Measurements from ENCODE around the gene PRAMEF1.
"Not testable (repeated sequence)": the region's sequence is repeated elsewhere in the genome, so short reads cannot be mapped to it uniquely, and the experiment has no call there.

The PRAMEF1 gene, protein sequence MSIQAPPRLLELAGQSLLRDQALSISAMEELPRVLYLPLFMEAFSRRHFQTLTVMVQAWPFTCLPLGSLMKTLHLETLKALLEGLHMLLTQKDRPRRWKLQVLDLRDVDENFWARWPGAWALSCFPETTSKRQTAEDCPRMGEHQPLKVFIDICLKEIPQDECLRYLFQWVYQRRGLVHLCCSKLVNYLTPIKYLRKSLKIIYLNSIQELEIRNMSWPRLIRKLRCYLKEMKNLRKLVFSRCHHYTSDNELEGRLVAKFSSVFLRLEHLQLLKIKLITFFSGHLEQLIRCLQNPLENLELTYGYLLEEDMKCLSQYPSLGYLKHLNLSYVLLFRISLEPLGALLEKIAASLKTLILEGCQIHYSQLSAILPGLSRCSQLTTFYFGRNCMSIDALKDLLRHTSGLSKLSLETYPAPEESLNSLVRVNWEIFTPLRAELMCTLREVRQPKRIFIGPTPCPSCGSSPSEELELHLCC

DNA sequence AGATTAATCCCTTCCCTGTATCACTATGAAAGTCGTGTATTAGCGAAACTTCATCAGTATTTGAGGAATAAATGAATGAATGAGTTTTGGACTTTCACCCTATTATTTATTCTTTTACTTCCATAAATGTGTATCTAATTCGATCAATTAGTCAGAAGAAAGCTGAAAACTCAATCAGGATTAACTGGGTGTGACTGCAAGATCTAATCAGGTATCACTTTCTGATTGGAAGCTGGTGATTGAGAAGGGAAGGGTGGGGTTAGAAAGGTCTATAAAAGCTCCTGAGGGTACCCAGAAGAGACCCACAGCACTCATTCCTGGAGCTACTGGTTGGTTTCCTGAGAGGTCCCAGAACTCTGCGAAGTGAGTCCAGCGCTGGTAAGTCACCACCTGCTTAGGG lies at the start of gene PRAMEF1:
Gene PRAMEF1, plus strand, starts transcription at position 301 of the 400 bp plus-strand sequence. CDS start 1,831 bp downstream, outside the sequence.
- not testable (repeated sequence) for DNase-seq

DNA sequence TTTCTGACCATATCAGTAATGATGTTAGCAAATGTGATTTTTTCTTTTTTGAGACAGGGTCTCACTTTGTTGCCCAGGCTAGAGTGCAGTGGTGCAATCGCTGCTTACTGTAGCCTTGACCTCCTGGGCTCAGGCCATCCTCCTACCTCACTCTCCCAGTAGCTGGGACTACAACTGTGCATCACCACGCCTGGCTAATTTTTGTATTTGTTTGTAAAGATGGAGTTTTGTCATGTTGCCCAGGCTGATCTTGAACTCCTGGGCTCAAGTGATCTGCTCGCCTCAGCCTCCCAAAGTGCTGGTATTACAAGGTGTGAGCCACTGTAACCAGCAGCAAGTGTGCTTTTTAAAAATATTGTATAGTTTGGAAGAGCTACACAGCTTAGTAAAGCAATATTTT lies 49.3 kb upstream of the PRAMEF1 start:
- no peak for DNase-seq

DNA sequence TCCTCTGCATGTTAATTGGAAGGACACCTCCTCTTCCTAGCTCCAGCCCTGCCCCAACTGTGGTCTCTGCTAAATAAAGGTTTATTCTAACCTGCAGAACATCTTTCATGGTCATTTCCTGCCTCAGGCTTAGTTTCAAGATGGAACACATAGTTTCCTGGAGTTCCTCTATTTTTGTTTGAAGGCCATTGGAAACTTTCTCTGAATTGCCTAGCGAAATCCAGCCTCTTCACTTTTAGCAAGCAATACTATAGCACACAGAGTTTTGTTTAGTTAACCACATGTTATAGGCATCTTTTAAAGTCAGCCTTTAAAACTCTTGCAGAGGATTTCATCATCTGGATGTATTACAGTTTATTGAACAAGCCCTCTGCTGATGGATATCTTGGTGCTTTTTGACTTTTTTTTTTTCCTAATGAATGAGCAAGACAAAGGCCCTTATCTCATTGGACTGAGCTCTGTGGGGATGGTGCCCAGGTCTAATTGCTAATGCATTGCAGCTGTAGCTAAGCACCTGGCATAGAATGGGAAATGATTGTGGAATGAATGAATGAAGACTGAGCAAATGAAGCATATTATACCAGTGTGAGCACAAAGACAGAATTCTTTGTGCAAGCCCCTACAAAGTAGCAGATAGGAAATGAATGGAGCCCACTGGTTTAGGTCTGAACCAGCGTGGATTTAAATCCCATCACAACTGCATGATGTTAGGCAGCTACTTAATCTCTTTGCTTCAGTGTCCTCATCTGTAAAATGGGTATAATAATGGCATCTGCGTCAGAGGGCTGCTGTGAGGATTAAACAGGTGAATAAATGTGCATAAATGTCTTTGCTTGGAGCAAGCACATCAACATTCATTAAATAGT lies 45.8 kb upstream of the PRAMEF1 start:
- no peak for DNase-seq

DNA sequence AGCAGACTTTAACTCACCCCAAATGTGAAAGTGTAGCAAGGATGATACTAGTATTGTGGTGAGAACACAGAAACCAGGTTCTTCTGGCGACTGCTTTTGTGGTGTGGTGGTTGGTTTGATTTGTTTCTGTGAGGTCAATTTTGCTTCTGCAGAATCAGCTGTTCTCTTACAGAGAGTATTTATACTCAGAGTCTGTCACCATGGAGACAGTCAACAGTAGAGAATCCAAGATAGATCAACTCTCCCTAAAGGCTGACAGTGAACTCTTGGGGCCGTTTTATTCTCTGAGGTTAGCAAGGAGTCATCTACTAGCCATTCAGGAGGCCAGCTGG lies 45.2 kb upstream of the PRAMEF1 start, which contains the start of gene CFAP107:
Gene CFAP107, plus strand, starts transcription at position 209 of the 332 bp plus-strand sequence. CDS start 231 bp downstream, outside the sequence.
- no peak for DNase-seq

DNA sequence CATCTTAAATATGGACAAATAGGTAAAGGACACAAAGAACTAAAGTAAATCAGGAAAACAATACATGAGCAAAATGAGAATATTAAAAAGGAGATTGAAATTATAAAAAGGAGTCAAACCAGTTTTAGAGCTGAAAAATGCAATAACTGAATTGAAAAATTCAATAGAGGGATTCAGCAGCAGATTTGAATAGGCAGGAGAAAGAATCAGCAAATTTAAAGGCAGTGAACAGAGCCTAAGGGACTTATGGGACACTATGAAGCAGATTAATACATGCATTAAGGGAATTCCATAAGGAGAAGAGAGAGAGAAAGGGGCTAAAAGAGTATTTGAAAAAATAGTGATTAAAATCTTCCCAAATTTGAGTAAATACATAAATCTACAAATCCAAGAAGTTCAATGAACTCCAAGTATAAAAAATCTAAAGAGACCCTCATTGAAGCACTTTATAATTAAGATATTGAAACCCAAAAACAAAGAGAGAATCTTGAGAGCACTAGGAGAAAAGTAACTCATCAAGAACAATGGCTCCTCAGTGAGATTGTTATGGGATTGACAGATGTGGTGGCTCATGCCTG lies 42.3 kb upstream of the PRAMEF1 start:
- no peak for DNase-seq

DNA sequence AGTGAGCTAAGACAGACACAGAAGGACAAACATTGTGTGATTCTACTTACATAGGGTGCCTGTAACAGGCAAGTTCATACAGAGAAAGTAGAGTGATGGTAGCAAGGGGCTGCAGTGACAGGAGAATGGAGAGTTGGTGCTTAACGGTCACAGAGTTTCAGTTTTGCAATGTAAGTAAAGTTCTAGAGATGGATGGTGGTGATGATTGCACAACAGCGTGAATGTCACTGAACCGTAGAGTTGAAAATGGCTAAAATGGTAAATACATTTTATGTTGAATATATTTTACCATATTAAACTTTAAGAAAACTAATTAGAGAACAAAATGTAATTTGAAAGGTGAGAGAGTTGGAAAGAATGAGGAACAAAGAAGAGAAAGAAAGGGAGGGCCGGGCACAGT lies 36.5 kb upstream of the PRAMEF1 start:
- no peak for DNase-seq

DNA sequence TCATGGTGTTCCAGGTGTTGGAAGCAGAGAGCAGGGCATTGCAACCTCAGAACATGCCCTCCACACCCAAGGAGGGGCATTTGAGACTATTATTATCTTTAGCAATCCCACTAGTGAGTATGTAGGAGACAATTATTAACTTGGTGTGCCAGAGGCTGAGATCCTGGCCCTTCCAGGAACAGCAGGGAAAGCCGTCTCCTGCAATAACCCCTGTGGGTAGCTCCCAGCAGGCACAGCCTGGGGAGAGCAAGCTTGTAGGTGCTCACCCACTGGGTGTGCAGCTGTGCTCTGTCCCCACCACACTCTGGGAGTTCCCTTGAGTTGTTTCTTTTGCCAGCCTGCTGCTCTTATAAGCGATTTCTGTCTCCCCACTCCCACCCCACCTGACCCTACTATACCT lies 34.9 kb upstream of the PRAMEF1 start:
- no peak for DNase-seq

DNA sequence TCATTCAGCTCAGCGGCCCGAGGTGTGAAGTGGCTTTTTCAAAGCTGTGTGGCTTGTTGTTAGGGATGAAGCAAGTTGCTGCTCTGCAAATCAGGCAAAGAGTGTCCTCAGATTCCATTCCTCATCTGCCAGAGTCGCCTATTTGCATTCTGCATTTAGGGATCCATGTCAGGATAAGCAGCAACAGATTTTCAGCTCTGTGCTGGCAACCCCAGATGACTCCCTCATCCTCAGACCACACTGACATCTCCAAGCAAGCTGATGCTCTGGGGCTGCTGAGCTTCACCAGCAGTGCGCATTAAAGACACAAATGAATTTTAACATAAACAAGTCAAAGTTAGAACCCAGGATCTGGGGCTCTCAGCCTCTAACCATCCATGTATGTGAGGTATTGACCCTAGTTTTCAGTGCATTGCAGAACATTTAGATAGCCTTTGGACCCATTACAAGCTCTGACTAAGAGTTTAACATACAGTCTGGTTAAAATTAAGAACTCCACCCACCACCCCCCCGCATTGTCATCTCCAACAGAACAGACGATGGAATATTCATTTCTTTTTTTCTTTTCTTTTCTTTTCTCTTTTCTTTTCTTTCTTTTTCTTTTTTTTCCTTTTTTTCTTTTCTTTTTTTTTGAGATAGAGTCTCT lies 34.3 kb upstream of the PRAMEF1 start:
- no peak for DNase-seq

DNA sequence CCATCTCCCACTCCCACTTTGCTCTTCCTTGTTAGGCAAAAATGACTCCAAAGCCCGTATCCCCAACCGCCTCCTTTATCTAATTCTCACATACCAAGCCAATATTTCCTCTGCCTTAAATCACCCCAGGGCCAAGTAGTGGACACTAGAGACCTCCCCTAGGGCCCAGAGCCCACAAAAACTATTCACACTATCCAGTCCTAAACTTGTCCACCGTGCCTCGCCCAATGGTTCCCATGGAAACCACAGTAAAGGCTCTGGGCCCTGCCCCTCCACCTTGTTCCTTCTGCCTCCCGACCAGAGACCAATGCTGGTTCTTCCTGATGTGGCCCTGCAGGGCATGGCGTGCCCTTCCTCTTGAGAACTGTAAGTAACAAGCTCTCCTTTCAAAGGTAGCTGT lies 33.4 kb upstream of the PRAMEF1 start:
- no peak for DNase-seq

DNA sequence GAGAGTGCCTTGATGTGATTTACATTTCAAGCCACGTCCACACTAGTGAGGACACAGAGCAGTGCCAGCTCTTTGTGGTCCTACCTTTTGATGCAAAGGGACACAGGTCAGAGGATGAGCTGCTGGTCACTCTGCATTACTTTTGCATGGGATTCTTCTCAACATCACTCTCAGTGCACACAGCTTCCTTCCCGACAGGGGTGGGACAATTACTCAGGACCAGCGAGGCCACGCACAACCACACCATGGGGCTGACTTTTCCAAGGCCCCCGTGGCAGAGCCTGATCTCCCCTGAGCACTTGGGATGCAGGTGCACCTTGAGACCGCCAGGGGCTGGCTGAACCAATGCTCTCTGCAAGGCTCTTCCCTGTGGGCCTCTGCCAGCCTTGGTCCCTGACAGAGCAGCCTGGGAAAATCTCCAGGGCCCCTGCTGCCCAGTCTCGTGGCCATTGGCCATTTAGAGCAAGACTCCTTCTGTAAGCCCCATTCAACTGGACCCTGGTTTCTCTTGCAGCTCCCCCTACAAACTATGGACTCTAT lies 30.9 kb upstream of the PRAMEF1 start:
- no peak for DNase-seq

DNA sequence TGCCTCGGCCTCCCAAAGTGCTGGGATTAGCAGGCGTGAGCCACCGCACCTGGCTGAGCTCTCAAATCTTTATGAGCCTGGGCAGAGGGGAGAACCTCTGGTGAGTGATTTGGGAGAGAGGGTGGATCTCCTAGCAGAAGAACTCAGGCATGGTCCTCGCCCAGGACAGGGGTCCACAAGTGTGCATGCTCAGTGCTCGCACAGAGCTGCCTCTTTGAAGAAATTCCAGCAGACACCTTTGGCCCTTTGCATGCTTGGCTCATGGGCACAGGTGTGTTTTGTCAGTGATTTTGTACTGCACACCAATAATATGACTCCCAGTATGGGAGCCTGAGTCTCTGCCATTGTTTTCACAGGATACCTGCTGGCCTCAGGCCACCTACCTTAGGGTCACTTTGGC lies 29.4 kb upstream of the PRAMEF1 start:
- DNase-seq = no peak

DNA sequence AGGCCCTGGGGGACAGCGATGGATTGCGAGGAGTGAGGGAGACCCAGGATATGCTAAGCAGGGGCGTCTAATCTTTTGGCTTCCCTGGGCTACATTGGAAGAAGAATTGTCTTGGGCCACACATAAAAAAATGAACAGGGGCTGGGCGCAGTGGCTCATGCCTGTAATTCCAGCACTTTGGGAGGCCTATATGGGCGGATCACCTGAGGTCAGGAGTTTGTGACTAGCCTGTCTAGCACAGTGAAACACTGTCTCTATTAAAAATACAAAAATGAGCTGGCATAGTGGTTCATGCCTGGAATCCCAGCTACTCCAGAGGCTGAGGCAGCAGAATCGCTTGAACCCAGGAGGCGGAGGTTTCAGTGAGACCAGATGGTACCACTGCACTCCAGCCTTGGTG lies 28.4 kb upstream of the PRAMEF1 start:
- no peak for DNase-seq

DNA sequence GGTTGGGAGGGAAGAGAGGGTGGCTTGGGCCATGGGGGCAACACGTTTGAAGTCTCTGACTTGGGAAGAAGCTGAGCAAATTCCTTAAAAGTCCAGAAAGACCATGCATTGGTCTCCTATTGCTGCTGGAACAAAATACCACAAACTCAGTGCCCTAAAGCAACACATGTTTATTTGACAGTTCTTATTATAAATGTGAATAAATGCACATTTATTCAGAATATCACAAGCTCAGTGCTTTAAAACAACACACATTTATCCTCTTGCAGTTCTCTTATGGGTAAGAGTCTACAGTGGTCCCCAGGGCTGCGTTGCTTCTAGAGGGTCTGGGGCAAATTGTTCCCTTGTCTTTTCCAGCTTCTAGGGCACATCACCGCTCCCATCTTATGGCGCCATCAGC lies 27.7 kb upstream of the PRAMEF1 start:
- no peak for DNase-seq

DNA sequence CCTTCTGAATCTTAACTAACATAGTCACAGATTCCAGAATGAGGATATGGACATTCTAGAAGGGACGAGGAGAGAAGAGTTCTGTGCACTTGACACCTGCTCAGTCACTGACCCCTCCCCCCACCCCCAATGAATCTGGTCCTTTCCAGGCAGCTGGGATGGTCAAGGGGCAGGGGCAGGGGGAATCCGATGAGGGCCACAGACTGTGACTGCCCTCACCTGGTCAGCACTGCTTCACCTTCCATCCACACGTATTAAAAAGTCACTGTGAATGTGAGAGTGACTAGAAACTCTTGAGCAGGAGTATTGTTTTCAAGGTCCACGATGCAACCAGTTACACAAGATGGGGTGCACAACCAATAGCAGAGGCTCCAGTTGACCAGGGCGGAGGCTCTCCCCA lies 27.2 kb upstream of the PRAMEF1 start:
- DNase-seq = no peak

DNA sequence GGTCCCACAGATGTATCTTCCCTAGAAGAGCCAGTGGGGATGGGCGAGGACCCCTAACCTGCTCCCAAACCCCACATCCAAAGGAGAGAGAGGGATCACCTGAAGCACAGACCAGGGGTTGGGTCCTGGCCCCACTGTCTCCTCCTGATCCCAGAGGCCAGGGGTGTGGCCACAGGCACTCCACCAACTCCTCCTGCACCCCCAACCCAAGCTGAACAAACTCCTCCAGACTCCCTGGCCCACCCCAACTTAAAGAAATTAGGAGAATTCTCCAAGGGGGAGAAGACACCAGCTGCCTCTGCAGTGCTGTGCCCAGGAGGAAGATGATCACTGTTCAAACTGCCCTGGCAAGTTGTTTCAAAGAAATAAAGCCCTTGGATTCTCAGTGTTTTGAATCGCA lies 22.2 kb upstream of the PRAMEF1 start:
- DNase-seq = no peak

DNA sequence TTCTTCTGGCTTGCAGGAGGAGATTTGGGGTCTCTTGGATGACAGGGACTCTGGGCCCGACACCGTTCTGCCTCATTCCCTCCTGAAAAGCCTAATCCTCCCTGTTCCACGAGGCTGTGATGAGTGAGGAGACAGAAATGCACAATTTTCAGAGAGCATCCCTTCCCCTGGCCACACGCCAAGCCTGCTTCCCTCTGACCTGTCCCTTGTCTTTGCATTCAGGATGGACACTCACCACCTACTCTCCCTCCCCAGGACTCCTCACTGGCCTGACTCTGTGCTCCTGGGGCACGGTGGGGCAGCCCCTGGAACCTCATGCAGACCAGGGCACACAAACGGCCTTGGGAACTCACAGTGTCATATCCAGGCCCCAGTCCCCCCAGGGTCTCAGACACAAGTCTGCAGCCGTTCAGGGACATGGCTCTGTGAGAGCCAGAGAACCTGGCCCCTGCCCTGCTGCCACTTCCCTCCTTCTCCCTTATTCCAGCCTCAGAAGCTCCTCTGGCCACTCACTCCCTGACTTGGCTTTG lies 21.2 kb upstream of the PRAMEF1 start:
- no peak for DNase-seq

DNA sequence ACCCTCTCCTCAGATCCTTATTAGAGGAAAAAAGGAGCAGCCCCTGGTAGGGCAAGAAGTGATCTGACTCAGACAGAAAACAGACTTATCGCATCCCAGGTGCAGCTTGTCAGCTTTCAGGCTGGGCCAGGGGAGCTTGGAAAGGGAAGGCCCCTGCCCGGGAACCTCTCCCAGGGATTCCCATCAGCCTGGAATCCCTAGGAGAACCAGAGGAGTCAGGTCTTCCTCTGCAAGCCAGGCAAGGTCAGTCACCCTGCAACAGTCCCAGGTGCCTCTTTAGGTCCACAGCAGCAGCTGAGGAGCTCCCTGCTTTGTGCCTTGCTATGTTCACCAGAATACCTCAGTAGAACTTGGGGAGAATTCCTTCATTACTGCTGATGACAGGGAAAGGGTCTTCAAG lies 20.6 kb upstream of the PRAMEF1 start:
- no peak for DNase-seq

DNA sequence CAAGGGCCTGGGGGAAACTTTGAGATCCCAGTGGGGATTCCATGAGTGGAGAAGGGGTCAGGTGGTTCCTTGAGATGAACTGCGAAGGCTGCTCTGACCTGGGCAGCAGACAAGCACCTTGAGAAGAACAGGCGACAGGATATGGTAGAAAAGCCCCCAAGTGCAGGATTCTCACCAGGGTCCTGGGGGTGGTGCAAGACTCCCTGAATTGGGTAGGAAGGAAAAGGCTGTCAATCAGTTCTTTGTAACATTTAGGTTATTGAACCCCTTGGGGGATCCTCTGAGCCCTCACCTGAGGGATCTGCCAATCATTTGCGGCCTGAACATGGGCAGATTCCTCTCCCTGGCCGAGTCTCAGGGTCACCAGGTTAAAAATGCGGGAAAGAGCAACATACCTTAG lies 20.0 kb upstream of the PRAMEF1 start:
- no peak for DNase-seq

DNA sequence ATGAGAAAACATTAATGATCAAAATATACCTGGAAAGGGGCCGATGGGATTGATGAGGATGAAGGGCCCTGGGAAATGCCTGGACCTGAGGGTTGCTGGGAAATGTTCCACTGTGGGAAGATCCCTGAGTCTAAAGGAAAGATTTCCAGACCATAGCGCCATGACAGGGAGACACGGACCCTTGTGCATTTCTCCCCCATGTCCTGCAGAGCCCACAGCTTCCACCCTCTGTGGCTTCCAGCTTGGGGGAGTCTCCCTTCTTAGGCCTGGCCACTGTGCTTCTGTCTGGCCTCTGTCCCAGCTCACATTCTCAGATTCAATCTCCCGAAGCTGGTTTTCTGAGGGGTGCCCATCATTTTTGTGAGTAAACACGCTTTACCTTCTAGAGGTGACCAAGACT lies 18.7 kb upstream of the PRAMEF1 start:
- DNase-seq = no peak

DNA sequence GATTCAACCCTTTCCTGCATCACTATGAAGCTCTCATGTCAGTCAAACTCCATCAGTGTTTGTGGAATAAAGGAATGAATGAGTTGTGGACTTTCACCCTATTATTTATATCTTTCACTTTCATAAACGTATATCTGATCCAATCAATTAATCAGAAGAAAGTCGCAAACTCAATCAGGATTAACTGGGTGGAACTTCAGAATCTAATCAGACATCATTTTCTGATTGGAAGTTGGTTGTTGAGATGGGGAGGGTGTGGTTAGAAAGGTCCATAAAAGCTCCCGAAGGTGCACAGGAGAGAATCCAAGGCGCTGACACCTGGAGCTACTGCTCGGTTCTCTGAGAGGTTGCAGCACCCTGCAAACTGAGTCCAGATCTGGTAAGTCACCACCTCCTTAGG lies 17.8 kb upstream of the PRAMEF1 start, which contains the start of gene PRAMEF12:
Gene PRAMEF12, plus strand, starts transcription at position 301 of the 400 bp plus-strand sequence. CDS start 1,130 bp downstream, outside the sequence.
- no peak for DNase-seq

DNA sequence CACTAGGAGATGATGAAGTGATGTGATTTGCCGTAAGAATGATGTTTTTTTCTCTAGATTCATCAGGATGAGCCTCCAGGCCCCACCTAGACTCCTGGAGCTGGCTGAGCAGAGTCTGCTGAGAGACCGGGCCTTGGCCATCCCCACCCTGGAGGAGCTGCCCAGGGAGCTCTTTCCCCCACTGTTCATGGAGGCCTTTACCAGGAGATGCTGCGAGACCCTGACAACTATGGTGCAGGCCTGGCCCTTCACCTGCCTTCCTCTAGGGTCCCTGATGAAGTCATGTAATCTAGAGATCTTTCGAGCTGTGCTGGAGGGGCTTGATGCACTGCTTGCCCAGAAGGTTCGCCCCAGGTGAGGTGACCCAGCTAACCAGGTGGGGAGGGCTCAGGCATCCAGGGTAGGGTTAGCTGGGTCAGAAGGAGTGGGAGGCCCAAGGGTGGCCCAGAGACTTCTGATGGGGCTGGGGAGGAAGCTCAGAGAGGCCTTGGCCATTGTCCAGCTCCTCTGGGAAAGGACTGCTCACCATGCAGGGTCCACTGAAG lies 16.3 kb upstream of the PRAMEF1 start:
- no peak for DNase-seq

DNA sequence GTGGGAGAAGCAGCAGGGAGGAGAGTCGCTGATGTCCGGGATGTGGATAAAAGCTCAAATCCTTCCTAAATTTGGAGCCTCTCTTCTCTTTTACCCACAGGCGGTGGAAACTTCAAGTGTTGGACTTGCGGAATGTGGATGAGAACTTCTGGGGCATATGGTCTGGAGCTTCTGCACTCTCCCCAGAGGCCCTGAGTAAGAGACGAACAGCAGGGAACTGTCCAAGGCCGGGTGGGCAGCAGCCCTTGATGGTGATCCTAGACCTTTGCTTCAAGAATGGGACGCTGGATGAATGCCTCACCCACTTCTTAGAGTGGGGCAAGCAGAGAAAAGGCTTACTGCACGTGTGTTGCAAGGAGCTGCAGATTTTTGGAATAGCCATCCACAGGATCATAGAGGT lies 15.8 kb upstream of the PRAMEF1 start:
- no peak for DNase-seq
